ELF-1 (cell line): Measurements from ENCODE around the gene JTB.

Experiments
- DNase-seq: peaks from one replicate; pipeline ENCODE4 v3.0.0-alpha.2; 2016; ENCODE audit warnings: low read depth, low spot score

The JTB gene

DNA sequence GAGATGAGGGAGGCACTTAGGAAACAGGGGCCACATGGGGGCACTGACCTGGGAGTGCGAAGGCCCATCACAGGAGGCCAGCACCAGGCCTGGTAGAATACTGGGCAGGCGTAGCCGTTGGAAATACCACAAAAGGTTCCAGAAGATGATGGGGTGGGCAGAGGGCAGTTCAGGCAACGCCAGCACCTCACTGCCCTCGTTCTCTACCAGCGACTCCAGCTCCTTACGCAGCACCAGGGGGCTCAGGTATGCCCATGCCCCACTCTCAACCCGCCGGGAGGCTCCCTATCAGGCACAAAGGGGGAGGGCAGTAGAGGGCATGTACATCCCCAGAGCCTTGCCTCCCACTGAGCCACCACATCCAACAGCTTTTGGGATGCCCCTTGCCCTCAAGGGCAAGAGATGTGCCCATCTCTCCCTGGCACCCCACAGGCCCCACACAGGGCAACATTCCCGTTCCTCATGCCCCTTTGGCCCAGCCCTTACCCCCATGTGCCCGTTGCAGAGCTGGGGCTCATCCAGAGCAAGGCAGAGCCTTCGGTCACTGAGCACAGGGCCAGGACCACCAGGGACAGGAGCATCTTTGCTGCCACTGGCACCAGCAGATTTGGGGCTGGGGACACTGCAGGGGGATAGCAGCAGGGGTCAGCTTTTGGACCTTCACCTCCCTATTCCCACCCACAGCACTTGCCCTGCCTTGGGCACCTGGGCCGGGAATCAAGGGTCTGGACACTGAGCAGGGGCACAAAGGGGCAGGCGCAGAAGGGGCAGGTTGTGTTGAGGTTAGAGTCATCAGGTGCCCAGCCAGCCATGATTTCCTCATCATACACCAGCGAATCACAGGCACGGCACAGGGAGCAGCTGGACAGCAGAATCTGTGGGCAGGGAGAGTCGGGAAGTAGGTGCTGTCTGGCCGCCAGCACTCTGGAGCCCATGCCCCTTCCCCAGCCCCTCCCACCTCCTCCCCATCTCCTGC is 45.0 kb downstream of the JTB start:
- DNase-seq: no peak

DNA sequence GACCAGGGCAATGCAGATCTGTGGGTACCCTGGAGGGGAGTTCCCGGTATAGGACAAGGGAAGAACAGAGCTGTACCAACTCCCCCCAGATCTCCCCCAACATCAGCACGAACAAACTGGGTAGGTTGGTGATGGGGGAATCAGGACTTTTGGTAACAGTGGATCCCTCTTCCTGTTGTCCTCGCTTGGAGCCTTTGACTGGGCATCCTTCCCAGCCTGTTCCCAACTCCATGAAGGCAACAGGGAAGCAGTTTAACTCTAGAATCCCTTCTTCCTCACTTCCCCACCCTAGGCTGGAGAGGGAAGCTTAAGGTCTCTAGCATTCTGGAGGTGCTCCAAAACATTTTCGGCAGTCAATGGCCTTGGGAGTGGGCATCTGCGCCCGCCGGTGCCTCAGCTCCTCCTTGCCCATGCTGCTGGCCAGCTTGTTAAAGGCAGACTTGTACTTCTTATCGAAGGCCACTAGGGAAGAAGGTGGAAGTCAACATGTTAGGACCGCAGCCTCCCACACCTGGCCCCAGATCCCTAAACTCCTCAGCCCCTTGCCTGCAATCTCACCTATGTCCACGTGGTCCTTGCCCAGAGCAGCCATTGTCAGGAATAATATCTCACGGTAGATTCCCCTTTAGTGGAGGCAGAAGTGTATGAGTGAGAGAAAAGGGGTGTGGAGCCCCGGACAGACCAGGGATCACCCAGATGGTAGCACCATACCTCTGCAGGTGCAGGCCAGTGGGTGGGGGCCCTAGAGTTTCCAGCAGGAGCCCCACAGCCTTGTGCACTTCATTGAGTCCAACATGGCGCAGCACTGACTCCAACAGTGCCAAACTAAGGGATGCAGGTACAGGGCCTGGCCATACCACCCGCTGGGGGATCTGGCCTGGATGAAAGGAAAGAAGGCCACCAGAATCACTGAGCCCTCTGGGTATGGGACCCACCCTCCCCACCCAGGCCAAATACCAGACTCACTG is 47.2 kb downstream of the JTB start:
- DNase-seq: no peak

DNA sequence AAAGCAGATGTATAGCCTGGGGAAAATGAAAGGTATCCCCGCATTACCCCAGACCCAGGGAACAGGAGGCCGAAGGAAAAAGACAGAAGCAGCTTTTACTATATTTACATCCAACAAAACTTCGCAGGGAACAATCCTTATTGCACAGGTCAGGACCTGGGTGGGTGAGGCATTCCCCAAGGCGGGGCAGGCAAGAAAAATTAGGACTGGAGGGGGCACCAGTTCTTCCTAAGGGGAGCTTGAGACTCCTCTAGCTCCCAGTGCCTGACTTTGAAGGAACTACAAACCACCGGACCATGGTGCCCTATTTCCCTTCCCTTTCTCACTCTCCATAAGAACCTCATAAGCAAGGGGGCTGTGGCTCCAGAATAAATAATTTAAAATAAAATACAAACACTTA is 48.0 kb downstream of the JTB start:
- DNase-seq: no peak

DNA sequence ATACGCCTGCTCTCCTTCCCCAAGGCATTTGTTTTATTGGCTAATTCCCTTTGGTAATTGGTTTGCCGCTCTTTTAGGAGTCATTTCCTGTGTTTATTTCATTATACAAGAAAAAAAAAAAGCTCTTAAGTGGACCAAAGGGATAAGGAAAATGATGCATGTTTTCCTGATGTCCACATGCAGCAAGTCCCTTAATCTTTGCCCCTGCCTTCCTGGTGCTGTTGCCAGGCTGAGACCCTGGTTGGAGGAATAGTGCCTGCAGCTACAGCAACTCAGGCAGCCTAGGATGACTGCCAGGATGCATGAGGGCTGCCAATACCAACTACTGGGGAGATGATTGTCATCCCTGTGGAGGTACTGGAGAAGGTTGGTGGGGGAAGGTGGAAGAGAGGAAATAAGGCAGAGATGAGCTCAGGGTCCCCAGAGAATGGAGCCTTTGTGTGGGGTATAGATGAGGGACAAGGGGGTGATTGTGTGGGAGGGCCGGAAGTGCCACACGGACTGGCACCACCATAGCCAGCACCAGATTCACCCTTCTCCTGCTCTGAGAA is 48.6 kb downstream of the JTB start:
- no peak for DNase-seq

DNA sequence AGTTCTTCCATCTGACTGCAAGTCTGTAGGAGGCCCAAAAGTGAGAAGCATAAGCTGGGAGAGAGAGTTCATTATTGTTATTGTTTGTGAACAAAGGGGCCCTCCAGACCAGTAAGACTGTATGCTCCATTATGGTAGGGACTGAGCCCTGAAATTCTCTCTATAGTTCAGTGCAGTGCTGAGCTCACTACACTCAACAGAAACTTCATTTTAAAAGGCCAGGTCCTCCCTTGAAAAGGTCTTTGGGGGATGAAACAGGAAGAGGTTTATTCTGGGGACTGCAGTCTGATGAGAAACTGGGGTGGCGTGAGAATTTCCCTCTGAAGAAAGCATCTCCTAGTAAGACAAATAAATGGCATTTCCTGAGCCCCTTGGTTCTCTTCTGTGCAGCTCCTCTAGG is 49.2 kb downstream of the JTB start:
- DNase-seq: no peak

DNA sequence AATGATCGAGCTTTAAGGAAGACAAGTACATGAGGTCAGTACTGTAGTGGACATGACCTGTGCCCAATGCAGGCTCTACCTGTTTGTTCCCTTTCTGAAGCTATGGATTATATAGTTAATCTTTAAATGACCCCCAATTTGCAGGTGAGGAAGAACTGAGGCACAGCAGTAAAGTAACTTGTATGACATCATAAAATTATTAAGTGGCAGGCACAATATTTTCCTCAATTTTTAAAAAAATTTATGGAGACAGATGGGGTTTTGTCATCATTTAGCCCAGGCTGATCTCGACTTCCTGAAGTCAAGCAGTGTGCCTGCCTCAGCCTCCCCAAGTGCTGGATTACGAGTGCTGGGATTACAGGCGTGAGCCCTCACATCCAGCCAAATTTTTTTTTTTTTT is 51.1 kb downstream of the JTB start:
- DNase-seq: no peak
